Upper lobe of left lung (tissue), 6 donors: ENCODE results near the gene CACHD1. TPM values are rescaled to one million over a fixed set of nuclear protein-coding genes. Genes with fewer than 3 reads are reported as not detected.

Experiments used
- ATAC-seq, 2 donors: fragments of 200-7000 bp; cut with Tn5 transposase; one replicate each; pipeline ENCODE4 v1.9.1; 2022; ENCODE audit warnings: mild to moderate bottlenecking in 2 of 2, moderate library complexity in 2 of 2; ENCODE audit not compliant: low FRiP score in 2 of 2
- DNase-seq, 2 donors: peaks; one replicate each; pipeline ENCODE4 v3.0.0-alpha.2; 2019 to 2020
- H3K27ac ChIP-seq, 4 donors: fragments of 200-600 bp; sonication (generic); one replicate each; pipeline ENCODE4 v1.5.1; 2016 to 2019
- H3K27me3 ChIP-seq, 4 donors: fragments of 200-600 bp; sonication (generic); one replicate each; pipeline ENCODE4 v1.5.1; 2017 to 2019
- H3K36me3 ChIP-seq, 4 donors: fragments of 200-600 bp; sonication (generic); one replicate each; pipeline ENCODE4 v1.5.1; 2016 to 2019
- H3K4me1 ChIP-seq, 4 donors: fragments of 200-600 bp; sonication (generic); one replicate each; pipeline ENCODE4 v1.5.1; 2018 to 2019
- H3K4me3 ChIP-seq, 4 donors: fragments of 200-600 bp; sonication (generic); one replicate each; pipeline ENCODE4 v1.5.1; 2017 to 2019; ENCODE audit warnings: mild to moderate bottlenecking in 2 of 4, moderate library complexity in 1 of 4
- H3K9me3 ChIP-seq, 4 donors: fragments of 200-600 bp; sonication (generic); one replicate each; pipeline ENCODE4 v1.5.1; 2018 to 2019
- EP300 ChIP-seq, 4 donors: sonication (generic); formaldehyde crosslinking; IDR thresholded peaks; one replicate each; pipeline ENCODE4 v1.5.1; 2017; ENCODE audit warnings: antibody characterized with exemption in 4 of 4, control low read depth in 2 of 4
- POLR2A ChIP-seq, 4 donors: fragments of 450-650 bp; IDR thresholded peaks; one replicate each; pipeline ENCODE4 v1.5.1; 2016 to 2017; ENCODE audit warnings: antibody characterized with exemption in 4 of 4, mild to moderate bottlenecking in 2 of 4
- POLR2AphosphoS5 ChIP-seq, 2 donors: sonication (generic); formaldehyde crosslinking; IDR thresholded peaks; one replicate each; pipeline ENCODE4 v1.5.1; 2017; ENCODE audit warnings: antibody characterized with exemption in 2 of 2
- WGBS, 2 donors: methylation state at CpG; one replicate each; pipeline ENCODE4 v1.1.5; 2017 to 2018; 5-methylcytosine and 5-hydroxymethylcytosine counted together
- total RNA-seq, 6 donors: library from RNA; depleted of rRNA in 4 of 6; stranded (reverse); fragments of >200 nt in 4 of 6; gene quantifications; one replicate each; pipeline versions ENCODE4 v1.1.0 to v1.2.1, GENCODE V29; 2016 to 2021
- TF ChIP-seq, protein P1 (sequence below), 6 experiments: fragments of 450-650 bp in 4 of 6; fragments of 200-600 bp in 2 of 6; sonication (generic) in 2 of 6; IDR thresholded peaks; one replicate each; pipeline ENCODE4 v1.5.1; 2016 to 2019; ENCODE audit warnings: antibody characterized with exemption in 6 of 6
- donor health status: DM: no; HTN: no; CAD: no; lungs with moderate emphysema.
- donor health status: DM: no; HTN: yes; CAD: no; lungs with severe emphysema.

The CACHD1 gene
- total RNA-seq, 6 donors from 2014 or later = 7.3 to 26.3 (median 22.9) TPM

DNA sequence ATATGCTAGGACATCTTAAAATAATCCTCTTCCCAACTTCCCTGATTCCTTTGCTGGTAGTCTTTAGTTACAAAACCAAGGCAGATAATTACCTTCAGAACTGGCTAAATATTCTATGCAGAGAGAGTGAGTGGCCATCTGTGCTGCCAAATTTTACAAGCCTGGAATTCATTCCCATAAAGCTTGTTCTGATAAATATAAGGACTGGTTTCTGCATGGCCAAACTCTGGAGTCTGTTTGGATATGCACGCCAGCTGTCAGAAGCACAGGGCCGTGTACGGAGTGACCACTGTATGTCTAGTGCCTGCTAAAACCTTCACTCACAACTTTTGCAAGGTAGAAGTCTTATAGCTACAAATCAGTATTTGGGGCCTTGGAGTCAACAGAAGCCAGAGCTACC, 208.4 kb downstream of the CACHD1 start:
- no peak for DNase-seq
- Histone ChIP-seq H3K27ac (no peak overlapping the region), H3K4me1 (no peaks in the 10 kb centered on the region), H3K9me3 (no peaks in the 10 kb centered on the region), H3K36me3 (peaks cover 2 to 49% (median 21%) of the 10 kb centered on the region in 4 donors), H3K27me3 (no peaks in the 10 kb centered on the region), H3K4me3 (no peak overlapping the region)
- ATAC-seq = no peak
- 52 to 82% methylated on average over 3 of the region's 3 CpGs for WGBS, 2 donors
- TF ChIP-seq EP300 (IDR thresholded peaks at IDR 0.05) = no peak
- TF ChIP-seq, protein P1, sequence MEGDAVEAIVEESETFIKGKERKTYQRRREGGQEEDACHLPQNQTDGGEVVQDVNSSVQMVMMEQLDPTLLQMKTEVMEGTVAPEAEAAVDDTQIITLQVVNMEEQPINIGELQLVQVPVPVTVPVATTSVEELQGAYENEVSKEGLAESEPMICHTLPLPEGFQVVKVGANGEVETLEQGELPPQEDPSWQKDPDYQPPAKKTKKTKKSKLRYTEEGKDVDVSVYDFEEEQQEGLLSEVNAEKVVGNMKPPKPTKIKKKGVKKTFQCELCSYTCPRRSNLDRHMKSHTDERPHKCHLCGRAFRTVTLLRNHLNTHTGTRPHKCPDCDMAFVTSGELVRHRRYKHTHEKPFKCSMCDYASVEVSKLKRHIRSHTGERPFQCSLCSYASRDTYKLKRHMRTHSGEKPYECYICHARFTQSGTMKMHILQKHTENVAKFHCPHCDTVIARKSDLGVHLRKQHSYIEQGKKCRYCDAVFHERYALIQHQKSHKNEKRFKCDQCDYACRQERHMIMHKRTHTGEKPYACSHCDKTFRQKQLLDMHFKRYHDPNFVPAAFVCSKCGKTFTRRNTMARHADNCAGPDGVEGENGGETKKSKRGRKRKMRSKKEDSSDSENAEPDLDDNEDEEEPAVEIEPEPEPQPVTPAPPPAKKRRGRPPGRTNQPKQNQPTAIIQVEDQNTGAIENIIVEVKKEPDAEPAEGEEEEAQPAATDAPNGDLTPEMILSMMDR (IDR thresholded peaks at IDR 0.05) = no peak
- no peak for TF ChIP-seq POLR2A (IDR thresholded peaks at IDR 0.05)
- TF ChIP-seq POLR2AphosphoS5 (IDR thresholded peaks at IDR 0.05) = no peak

- no peak overlapping the region for H3K4me3 ChIP-seq
- no peak for ATAC-seq
- TF ChIP-seq, protein P1 (IDR thresholded peaks at IDR 0.05) = no peak
- TF ChIP-seq EP300 (IDR thresholded peaks at IDR 0.05) (no peak), POLR2A (IDR thresholded peaks at IDR 0.05) (no peak), POLR2AphosphoS5 (IDR thresholded peaks at IDR 0.05) (no peak)
- no peak overlapping the region for H3K27ac ChIP-seq
- no peaks in the 10 kb centered on the region for H3K9me3 ChIP-seq
- H3K36me3 ChIP-seq = peaks cover 2 to 55% (median 21%) of the 10 kb centered on the region in 4 donors
- H3K4me1 ChIP-seq = no peaks in the 10 kb centered on the region
- no peak for DNase-seq
- no peaks in the 10 kb centered on the region for H3K27me3 ChIP-seq
- WGBS, 2 donors = 94 to 96% methylated on average over 6 of the region's 6 CpGs
Observed at GRCh38 chr1:64679177-64679576, 209.2 kb downstream of the CACHD1 start.

GRCh38 chr1:64680599-64680998, 210.7 kb downstream of the CACHD1 start:
- Histone ChIP-seq H3K9me3 (no peaks in the 10 kb centered on the region), H3K27ac (no peak overlapping the region), H3K36me3 (peaks cover 2 to 55% (median 24%) of the 10 kb centered on the region in 4 donors), H3K4me1 (no peaks in the 10 kb centered on the region), H3K27me3 (no peaks in the 10 kb centered on the region), H3K4me3 (no peak overlapping the region)
- WGBS, 2 donors = 91 to 97% methylated on average over 2 of the region's 2 CpGs
- DNase-seq = no peak
- TF ChIP-seq POLR2A (IDR thresholded peaks at IDR 0.05) (no peak), POLR2AphosphoS5 (IDR thresholded peaks at IDR 0.05) (no peak)
- ATAC-seq = no peak

GRCh38 chr1:64681043-64681442, 211.1 kb downstream of the CACHD1 start:
- 82 to 86% methylated on average over 5 of the region's 5 CpGs for WGBS, 2 donors
- DNase-seq (no peak), ATAC-seq (no peak)
- Histone ChIP-seq H3K9me3 (no peaks in the 10 kb centered on the region), H3K36me3 (peaks cover 2 to 55% (median 24%) of the 10 kb centered on the region in 4 donors), H3K4me1 (no peaks in the 10 kb centered on the region), H3K4me3 (no peak overlapping the region), H3K27ac (no peak overlapping the region), H3K27me3 (no peaks in the 10 kb centered on the region)
- TF ChIP-seq, protein P1 (IDR thresholded peaks at IDR 0.05) = no peak
- TF ChIP-seq POLR2AphosphoS5 (IDR thresholded peaks at IDR 0.05) = no peak
- no peak for TF ChIP-seq EP300 (IDR thresholded peaks at IDR 0.05)
- no peak for TF ChIP-seq POLR2A (IDR thresholded peaks at IDR 0.05)

DNA sequence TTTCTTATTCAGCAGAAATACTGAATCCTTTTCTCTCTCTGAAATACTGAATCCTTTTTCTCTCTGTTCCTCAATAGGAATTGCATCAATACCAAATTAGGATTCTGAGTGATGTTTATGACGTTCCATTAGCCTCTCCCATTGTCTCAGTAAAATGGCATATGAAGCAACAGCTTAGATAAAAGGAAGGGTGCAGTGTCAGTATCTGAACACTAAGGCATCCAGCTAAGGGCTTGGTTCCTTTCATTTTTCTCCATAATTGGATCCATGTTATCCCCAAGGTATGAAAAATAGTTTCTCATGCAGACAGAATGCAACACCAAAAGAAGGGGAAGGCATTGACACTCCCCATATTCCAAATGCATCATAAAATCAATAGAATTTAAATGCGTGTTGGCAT, 213.5 kb downstream of the CACHD1 start:
- no peak for ATAC-seq
- peaks cover 12 to 20% (median 18%) of the 10 kb centered on the region in 4 donors for H3K4me1 ChIP-seq
- peaks cover 2 to 41% (median 20%) of the 10 kb centered on the region in 4 donors for H3K36me3 ChIP-seq
- no peak overlapping the region for H3K4me3 ChIP-seq
- no peak for DNase-seq
- TF ChIP-seq POLR2AphosphoS5 (IDR thresholded peaks at IDR 0.05) = no peak
- no peak for TF ChIP-seq EP300 (IDR thresholded peaks at IDR 0.05)
- TF ChIP-seq, protein P1 (IDR thresholded peaks at IDR 0.05) = no peak
- no peak for TF ChIP-seq POLR2A (IDR thresholded peaks at IDR 0.05)
- H3K27me3 ChIP-seq = no peaks in the 10 kb centered on the region
- H3K9me3 ChIP-seq = no peaks in the 10 kb centered on the region
- 87 to 93% methylated on average over 2 of the region's 2 CpGs for WGBS, 2 donors
- no peak overlapping the region for H3K27ac ChIP-seq
